ENCODE measurements around the gene THAP7. TPM values are rescaled to one million over a fixed set of nuclear protein-coding genes. Genes with fewer than 3 reads are reported as not detected.

Gene THAP7
- total and polyA plus RNA-seq, 9 of the 15 experiments (the other 6 are each of a cell fraction or from before 2014, with no cell fraction given) = 7.9 to 263 (median 84.1) TPM

- TF ChIP-seq MTF1 (CRISPR knock-in tag; IDR thresholded peaks at IDR 0.05; ENCODE audit: borderline replicate concordance) (0 out of 2 replicates have a peak, but pooled peaks have one; percentile 39), ZNF263 (CRISPR knock-in tag; IDR thresholded peaks at IDR 0.05; ENCODE audit: borderline replicate concordance) (no peak), ZBTB40 (IDR thresholded peaks at IDR 0.05) (no peak), ZBTB40 (CRISPR knock-in tag; IDR thresholded peaks at IDR 0.05) (0 out of 2 replicates have a peak, but pooled peaks have one; percentile 32), ELF4 (CRISPR knock-in tag; IDR thresholded peaks at IDR 0.05) (0 out of 2 replicates have a peak, but pooled peaks have one; percentile 29), EZH2 (IDR thresholded peaks at IDR 0.05; ENCODE audit: borderline replicate concordance, low read depth, low read length) (no peak), ELF1 (tag; IDR thresholded peaks at IDR 0.05) (no peak), ATF7 (IDR thresholded peaks at IDR 0.05) (no peak), OTX1 (CRISPR knock-in tag; IDR thresholded peaks at IDR 0.05) (peak; percentile 65; the same call in 1 of the 2 replicates), U2AF2 (optimal IDR thresholded peaks at IDR 0.05; ENCODE audit: low read depth, low read length) (no peak), ZNF277 (CRISPR knock-in tag; IDR thresholded peaks at IDR 0.05; ENCODE audit: borderline replicate concordance) (0 out of 2 replicates have a peak, but pooled peaks have one; percentile 74), POLR2H (tag; IDR thresholded peaks at IDR 0.05; ENCODE audit: low read depth) (no peak), ATF1 (CRISPR knock-in tag; IDR thresholded peaks at IDR 0.05) (no peak), ATF1 (tag; IDR thresholded peaks at IDR 0.05) (peak; percentile 66)
- TF ChIP-seq, protein P1, sequence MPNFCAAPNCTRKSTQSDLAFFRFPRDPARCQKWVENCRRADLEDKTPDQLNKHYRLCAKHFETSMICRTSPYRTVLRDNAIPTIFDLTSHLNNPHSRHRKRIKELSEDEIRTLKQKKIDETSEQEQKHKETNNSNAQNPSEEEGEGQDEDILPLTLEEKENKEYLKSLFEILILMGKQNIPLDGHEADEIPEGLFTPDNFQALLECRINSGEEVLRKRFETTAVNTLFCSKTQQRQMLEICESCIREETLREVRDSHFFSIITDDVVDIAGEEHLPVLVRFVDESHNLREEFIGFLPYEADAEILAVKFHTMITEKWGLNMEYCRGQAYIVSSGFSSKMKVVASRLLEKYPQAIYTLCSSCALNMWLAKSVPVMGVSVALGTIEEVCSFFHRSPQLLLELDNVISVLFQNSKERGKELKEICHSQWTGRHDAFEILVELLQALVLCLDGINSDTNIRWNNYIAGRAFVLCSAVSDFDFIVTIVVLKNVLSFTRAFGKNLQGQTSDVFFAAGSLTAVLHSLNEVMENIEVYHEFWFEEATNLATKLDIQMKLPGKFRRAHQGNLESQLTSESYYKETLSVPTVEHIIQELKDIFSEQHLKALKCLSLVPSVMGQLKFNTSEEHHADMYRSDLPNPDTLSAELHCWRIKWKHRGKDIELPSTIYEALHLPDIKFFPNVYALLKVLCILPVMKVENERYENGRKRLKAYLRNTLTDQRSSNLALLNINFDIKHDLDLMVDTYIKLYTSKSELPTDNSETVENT (CRISPR knock-in tag; IDR thresholded peaks at IDR 0.05) = peak; percentile 50; the same call in 1 of the 2 replicates
Observed at GRCh38 chr22:21030621-21031544, 29.0 kb upstream of the THAP7 start (continued).
